CD1c-positive myeloid dendritic cell (primary cell): ENCODE data around the gene LKAAEAR1.

Experiments used
- DNase-seq: peaks from one replicate; pipeline ENCODE4 v3.0.0-alpha.2; 2016; ENCODE audit errors: extremely low spot score

The LKAAEAR1 gene

GRCh38 chr20:64065062-64065973 is 18.9 kb downstream of the LKAAEAR1 start:
- no peak for DNase-seq

- DNase-seq, result no peak
These were observed 20.0 kb downstream of the LKAAEAR1 start for GRCh38 chr20:64064145-64064698.

- peak; percentile 61 for DNase-seq
These were observed 20.6 kb downstream of the LKAAEAR1 start for GRCh38 chr20:64063389-64064144.

GRCh38 chr20:64062596-64063388 is 21.4 kb downstream of the LKAAEAR1 start, which contains the start of gene TCEA2:
TSS of gene TCEA2 (plus strand) at chr20:64063198. CDS start at chr20:64063313, 115 bp downstream.
- DNase-seq, result peak; percentile 96

GRCh38 chr20:64062276-64062595 is 22.0 kb downstream of the LKAAEAR1 start:
- DNase-seq, result no peak

- DNase-seq, result peak; percentile 4
These were observed 25.7 kb downstream of the LKAAEAR1 start for GRCh38 chr20:64058536-64058935.

- peak; percentile 64 for DNase-seq
These were observed 26.3 kb downstream of the LKAAEAR1 start for GRCh38 chr20:64057628-64058498.

- no peak for DNase-seq
These were observed 27.1 kb downstream of the LKAAEAR1 start for GRCh38 chr20:64056889-64057627.

GRCh38 chr20:64056639-64056888 is 27.6 kb downstream of the LKAAEAR1 start:
- no peak for DNase-seq

- DNase-seq, result peak; percentile 5
These were observed 28.1 kb downstream of the LKAAEAR1 start for GRCh38 chr20:64055893-64056638.

- no peak for DNase-seq
These were observed 28.8 kb downstream of the LKAAEAR1 start for GRCh38 chr20:64055396-64055892.

- DNase-seq, result peak; percentile 16
These were observed 30.1 kb downstream of the LKAAEAR1 start for GRCh38 chr20:64053841-64054661.

- no peak for DNase-seq
These were observed 31.0 kb downstream of the LKAAEAR1 start for GRCh38 chr20:64052987-64053840.

- no peak for DNase-seq
These were observed 31.9 kb downstream of the LKAAEAR1 start for GRCh38 chr20:64052326-64052722.

- no peak for DNase-seq
These were observed 32.5 kb downstream of the LKAAEAR1 start for GRCh38 chr20:64051561-64052325.

- DNase-seq, result no peak
These were observed 33.2 kb downstream of the LKAAEAR1 start for GRCh38 chr20:64051033-64051452.
